ENCODE measurements around the gene OR52B2.
"Not testable (repeated sequence)": the region's sequence is repeated elsewhere in the genome, so short reads cannot be mapped to it uniquely, and the experiment has no call there.

OR52B2 gene

DNA sequence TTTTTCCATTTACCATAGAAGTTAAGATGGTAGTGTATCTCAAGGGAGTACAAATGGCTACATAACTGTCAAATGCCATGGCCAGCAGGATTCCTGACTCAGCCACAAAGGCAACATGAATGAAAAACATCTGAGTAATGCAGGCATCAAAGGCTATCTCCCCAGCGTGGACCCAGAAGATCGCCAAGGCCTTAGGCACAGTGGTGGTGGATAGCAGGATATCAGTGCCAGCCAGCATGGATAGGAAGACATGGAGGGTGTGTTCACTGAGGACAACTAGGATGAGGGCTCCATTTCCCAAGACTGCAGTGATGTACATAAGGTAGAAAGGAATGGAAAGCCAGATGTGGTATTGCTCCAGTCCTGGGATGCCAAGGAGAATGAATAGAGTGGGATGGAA is 18.0 kb downstream of the OR52B2 start:
- no peak overlapping the region for H3K4me3 ChIP-seq (ENCODE audit: low read length in 2 of 2)
- no peaks in the 10 kb centered on the region for H3K27me3 ChIP-seq (ENCODE audit: control insufficient read depth in 1 of 2, insufficient read depth in 2 of 2, low read length in 2 of 2)
- no peaks in the 10 kb centered on the region for H3K4me1 ChIP-seq (ENCODE audit: control insufficient read depth, insufficient read depth, low read length)
- no peaks in the 10 kb centered on the region for H3K36me3 ChIP-seq (ENCODE audit: control insufficient read depth in 2 of 2, insufficient read depth in 2 of 2, low read length in 2 of 2)
- H3K9ac ChIP-seq (ENCODE audit: low read length in 2 of 2), result no peak overlapping the region
- no peak overlapping the region for H3K27ac ChIP-seq (ENCODE audit: low read length)
- no peaks in the 10 kb centered on the region for H3K9me3 ChIP-seq (ENCODE audit: control insufficient read depth in 2 of 2, low read length in 2 of 2)

DNA sequence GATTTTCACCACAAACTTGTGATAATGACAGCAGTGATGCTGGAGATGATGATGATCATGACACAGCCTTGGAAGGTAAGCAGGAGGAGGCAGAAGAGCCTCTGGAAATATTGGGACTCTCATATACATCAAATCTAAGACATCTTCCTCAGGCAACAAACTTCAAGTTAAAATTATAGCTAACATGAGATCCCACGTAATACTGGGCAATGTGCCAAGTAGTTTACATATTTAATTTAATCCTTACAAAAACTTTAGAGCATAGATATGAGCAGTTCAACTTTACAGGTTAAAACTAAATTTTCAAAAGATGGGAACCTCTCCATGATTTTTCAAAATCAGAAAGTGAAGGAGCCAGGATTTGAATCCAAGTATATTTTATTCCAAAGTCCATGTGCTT is 19.0 kb downstream of the OR52B2 start:
- H3K4me3 ChIP-seq (ENCODE audit: low read length in 2 of 2), result no peak overlapping the region
- H3K9ac ChIP-seq (ENCODE audit: low read length in 2 of 2), result no peak overlapping the region
- no peaks in the 10 kb centered on the region for H3K27me3 ChIP-seq (ENCODE audit: control insufficient read depth in 1 of 2, insufficient read depth in 2 of 2, low read length in 2 of 2)
- no peaks in the 10 kb centered on the region for H3K9me3 ChIP-seq (ENCODE audit: control insufficient read depth in 2 of 2, low read length in 2 of 2)
- H3K4me1 ChIP-seq (ENCODE audit: control insufficient read depth, insufficient read depth, low read length), result no peaks in the 10 kb centered on the region
- H3K27ac ChIP-seq (ENCODE audit: low read length), result no peak overlapping the region
- no peaks in the 10 kb centered on the region for H3K36me3 ChIP-seq (ENCODE audit: control insufficient read depth in 2 of 2, insufficient read depth in 2 of 2, low read length in 2 of 2)

DNA sequence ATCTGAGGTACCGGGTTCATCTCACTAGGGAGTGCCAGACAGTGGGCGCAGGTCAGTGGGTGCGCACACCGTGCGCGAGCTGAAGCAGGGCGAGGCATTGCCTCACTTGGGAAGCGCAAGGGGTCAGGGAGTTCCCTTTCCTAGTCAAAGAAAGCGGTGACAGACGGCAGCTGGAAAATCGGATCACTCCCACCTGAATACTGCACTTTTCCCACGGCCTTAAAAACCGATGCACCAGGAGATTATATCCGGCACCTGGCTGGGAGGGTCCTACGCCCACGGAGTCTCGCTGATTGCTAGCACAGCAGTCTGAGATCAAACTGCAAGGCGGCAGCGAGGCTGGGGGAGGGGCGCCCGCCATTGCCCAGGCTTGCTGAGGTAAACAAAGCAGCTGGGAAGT is 26.4 kb downstream of the OR52B2 start:
- H3K4me3 ChIP-seq (ENCODE audit: low read length in 2 of 2); H3K9me3 ChIP-seq (ENCODE audit: control insufficient read depth in 2 of 2, low read length in 2 of 2); H3K27me3 ChIP-seq (ENCODE audit: control insufficient read depth in 1 of 2, insufficient read depth in 2 of 2, low read length in 2 of 2); H3K4me1 ChIP-seq (ENCODE audit: control insufficient read depth, insufficient read depth, low read length); H3K9ac ChIP-seq (ENCODE audit: low read length in 2 of 2); H3K36me3 ChIP-seq (ENCODE audit: control insufficient read depth in 2 of 2, insufficient read depth in 2 of 2, low read length in 2 of 2); H3K27ac ChIP-seq (ENCODE audit: low read length): not testable (repeated sequence)

DNA sequence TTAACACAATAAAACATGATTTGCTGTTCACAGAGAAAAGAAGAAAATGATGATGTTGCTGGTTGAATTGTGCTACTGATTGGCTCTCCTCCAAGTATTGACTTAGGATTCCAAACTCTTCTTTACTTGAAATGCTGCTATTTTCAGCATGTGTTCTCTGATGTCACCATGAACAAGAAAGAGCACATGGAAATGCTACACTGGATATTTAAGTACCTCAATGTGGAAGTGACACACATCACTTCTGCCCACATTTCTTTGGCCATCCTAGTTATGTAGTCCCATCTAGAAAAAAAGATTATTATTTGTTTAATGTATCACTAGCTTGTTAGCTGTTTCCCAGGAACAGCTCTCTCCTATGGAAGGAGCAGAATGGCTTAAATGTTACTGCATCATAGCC is 27.2 kb downstream of the OR52B2 start:
- Histone ChIP-seq H3K9ac (ENCODE audit: low read length in 2 of 2) (no peak overlapping the region), H3K36me3 (ENCODE audit: control insufficient read depth in 2 of 2, insufficient read depth in 2 of 2, low read length in 2 of 2) (no peaks in the 10 kb centered on the region), H3K4me1 (ENCODE audit: control insufficient read depth, insufficient read depth, low read length) (no peaks in the 10 kb centered on the region), H3K9me3 (ENCODE audit: control insufficient read depth in 2 of 2, low read length in 2 of 2) (no peaks in the 10 kb centered on the region), H3K4me3 (ENCODE audit: low read length in 2 of 2) (no peak overlapping the region), H3K27ac (ENCODE audit: low read length) (no peak overlapping the region), H3K27me3 (ENCODE audit: control insufficient read depth in 1 of 2, insufficient read depth in 2 of 2, low read length in 2 of 2) (no peaks in the 10 kb centered on the region)

DNA sequence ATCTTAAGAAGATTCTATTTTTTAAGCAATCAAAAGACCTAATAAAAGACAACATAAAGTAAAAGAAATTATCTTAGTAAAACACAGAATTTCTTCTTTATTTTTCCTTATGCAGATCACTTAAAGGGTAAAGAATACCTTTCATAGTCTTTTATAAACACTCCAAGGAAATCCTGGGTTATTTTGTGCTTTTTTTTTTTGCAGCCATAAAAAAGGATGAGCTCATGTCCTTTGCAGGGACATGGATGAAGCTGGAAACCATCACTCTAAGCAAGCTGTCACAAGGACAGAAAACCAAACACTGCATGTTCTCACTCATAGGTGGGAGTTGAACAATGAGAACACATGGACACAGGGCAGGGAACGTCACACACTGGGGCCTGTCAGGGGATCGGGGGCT is 34.2 kb downstream of the OR52B2 start:
- H3K9ac ChIP-seq (ENCODE audit: low read length in 2 of 2); H3K27ac ChIP-seq (ENCODE audit: low read length); H3K4me1 ChIP-seq (ENCODE audit: control insufficient read depth, insufficient read depth, low read length); H3K4me3 ChIP-seq (ENCODE audit: low read length in 2 of 2); H3K36me3 ChIP-seq (ENCODE audit: control insufficient read depth in 2 of 2, insufficient read depth in 2 of 2, low read length in 2 of 2); H3K27me3 ChIP-seq (ENCODE audit: control insufficient read depth in 1 of 2, insufficient read depth in 2 of 2, low read length in 2 of 2); H3K9me3 ChIP-seq (ENCODE audit: control insufficient read depth in 2 of 2, low read length in 2 of 2): not testable (repeated sequence)

DNA sequence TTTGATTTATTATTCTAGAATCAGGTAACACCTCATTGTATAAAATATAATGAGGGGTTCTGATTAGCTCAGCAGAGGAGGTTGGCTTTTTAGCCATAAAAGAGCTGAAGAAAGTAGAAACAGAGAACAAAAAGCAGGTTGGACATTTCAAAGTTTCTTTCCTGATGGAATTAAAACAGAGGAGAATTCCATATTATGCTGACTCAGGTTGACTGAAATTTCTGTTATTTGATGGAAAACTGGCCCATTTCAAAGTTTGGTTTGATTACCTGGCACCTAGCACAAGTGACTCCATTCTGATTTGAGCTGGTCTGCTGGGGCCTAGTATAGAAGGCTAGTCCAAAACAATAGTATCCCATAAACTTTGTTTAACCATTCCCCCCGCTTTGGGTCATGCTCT is 37.7 kb downstream of the OR52B2 start:
- Histone ChIP-seq H3K27ac (ENCODE audit: low read length) (no peak overlapping the region), H3K36me3 (ENCODE audit: control insufficient read depth in 2 of 2, insufficient read depth in 2 of 2, low read length in 2 of 2) (no peaks in the 10 kb centered on the region), H3K9me3 (ENCODE audit: control insufficient read depth in 2 of 2, low read length in 2 of 2) (no peaks in the 10 kb centered on the region), H3K4me1 (ENCODE audit: control insufficient read depth, insufficient read depth, low read length) (no peaks in the 10 kb centered on the region), H3K4me3 (ENCODE audit: low read length in 2 of 2) (no peak overlapping the region), H3K27me3 (ENCODE audit: control insufficient read depth in 1 of 2, insufficient read depth in 2 of 2, low read length in 2 of 2) (no peaks in the 10 kb centered on the region), H3K9ac (ENCODE audit: low read length in 2 of 2) (no peak overlapping the region)

DNA sequence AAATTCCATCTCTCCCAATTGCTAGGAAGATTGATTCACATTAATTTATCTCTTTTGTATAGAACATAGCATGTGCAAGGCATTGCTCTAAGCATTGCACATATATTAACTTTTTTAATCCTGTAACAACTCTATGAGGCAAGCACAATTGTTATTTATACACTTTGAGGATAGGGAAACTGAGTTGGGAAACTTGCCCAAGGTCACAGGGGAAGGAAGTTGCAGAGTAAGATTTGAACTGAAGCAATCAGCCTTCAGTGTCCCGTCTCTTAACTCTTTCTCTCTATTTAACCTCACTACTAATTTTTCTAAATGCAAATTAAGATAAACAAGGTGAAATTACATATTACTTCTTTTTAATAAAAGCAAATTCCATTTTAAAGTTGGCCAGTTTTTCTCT is 40.5 kb downstream of the OR52B2 start:
- Histone ChIP-seq H3K9me3 (ENCODE audit: control insufficient read depth in 2 of 2, low read length in 2 of 2) (no peaks in the 10 kb centered on the region), H3K9ac (ENCODE audit: low read length in 2 of 2) (no peak overlapping the region), H3K4me3 (ENCODE audit: low read length in 2 of 2) (no peak overlapping the region), H3K36me3 (ENCODE audit: control insufficient read depth in 2 of 2, insufficient read depth in 2 of 2, low read length in 2 of 2) (no peaks in the 10 kb centered on the region), H3K27ac (ENCODE audit: low read length) (no peak overlapping the region), H3K4me1 (ENCODE audit: control insufficient read depth, insufficient read depth, low read length) (no peaks in the 10 kb centered on the region), H3K27me3 (ENCODE audit: control insufficient read depth in 1 of 2, insufficient read depth in 2 of 2, low read length in 2 of 2) (no peaks in the 10 kb centered on the region)

DNA sequence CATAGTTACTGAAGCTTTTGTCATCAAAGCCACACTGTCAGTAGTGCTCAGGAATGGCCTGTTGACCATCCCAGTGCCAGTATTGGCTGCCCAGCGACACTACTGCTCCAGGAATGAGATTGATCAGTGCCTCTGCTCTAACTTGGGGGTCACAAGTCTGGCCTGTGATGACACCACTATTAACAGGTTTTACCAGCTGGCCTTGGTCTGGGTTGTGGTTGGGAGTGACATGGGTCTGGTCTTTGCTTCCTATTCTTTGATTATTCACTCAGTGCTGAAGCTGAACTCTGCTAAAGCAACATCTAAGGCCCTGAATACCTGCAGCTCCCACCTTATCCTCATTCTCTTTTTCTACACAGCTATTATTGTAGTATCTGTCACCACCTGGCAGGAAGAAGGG is 41.1 kb downstream of the OR52B2 start:
- Histone ChIP-seq H3K4me3 (ENCODE audit: low read length in 2 of 2) (no peak overlapping the region), H3K9me3 (ENCODE audit: control insufficient read depth in 2 of 2, low read length in 2 of 2) (no peaks in the 10 kb centered on the region), H3K27me3 (ENCODE audit: control insufficient read depth in 1 of 2, insufficient read depth in 2 of 2, low read length in 2 of 2) (no peaks in the 10 kb centered on the region), H3K4me1 (ENCODE audit: control insufficient read depth, insufficient read depth, low read length) (no peaks in the 10 kb centered on the region), H3K27ac (ENCODE audit: low read length) (no peak overlapping the region), H3K9ac (ENCODE audit: low read length in 2 of 2) (no peak overlapping the region), H3K36me3 (ENCODE audit: control insufficient read depth in 2 of 2, insufficient read depth in 2 of 2, low read length in 2 of 2) (no peaks in the 10 kb centered on the region)

DNA sequence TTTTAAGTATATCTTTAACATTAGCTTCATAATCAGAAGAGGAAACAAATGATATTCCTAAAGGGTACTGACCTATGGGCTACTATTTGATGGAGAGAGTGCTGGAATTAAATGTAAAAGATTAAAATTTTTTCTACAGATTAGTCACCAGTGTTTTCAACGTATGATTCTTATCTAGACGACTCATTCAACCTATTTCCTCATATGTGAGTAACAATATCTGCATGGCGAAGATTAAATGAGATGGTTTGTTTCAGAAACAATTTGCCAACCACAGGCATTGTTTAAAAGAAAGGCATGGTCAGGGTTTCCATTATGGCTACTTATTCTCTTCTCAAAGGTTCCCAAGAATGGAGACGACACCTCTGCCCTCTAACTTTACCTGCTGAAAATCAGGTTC is 42.2 kb downstream of the OR52B2 start:
- no peak overlapping the region for H3K27ac ChIP-seq (ENCODE audit: low read length)
- no peaks in the 10 kb centered on the region for H3K9me3 ChIP-seq (ENCODE audit: control insufficient read depth in 2 of 2, low read length in 2 of 2)
- no peaks in the 10 kb centered on the region for H3K27me3 ChIP-seq (ENCODE audit: control insufficient read depth in 1 of 2, insufficient read depth in 2 of 2, low read length in 2 of 2)
- H3K9ac ChIP-seq (ENCODE audit: low read length in 2 of 2), result no peak overlapping the region
- no peak overlapping the region for H3K4me3 ChIP-seq (ENCODE audit: low read length in 2 of 2)
- no peaks in the 10 kb centered on the region for H3K4me1 ChIP-seq (ENCODE audit: control insufficient read depth, insufficient read depth, low read length)
- H3K36me3 ChIP-seq (ENCODE audit: control insufficient read depth in 2 of 2, insufficient read depth in 2 of 2, low read length in 2 of 2), result no peaks in the 10 kb centered on the region

DNA sequence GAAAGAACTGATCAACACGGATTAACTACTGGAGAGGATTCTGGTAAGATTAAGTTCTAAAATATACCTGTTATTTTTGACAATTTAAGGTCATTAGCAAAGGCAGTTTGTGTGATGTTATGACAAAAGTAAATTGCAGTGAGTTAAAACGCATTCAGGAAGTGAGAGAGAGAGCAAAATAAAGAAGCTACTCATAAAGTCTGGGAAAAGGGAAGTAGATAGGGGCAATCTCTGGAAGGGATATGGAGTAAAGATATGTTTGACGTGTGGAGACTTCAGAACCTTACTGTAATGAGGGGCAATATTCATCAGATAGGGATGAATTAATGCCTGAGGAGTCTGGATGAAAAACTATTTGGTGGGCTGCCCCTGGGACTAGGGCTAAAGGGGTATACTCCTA is 45.9 kb downstream of the OR52B2 start:
- Histone ChIP-seq H3K9me3 (ENCODE audit: control insufficient read depth in 2 of 2, low read length in 2 of 2) (no peaks in the 10 kb centered on the region), H3K27ac (ENCODE audit: low read length) (no peak overlapping the region), H3K27me3 (ENCODE audit: control insufficient read depth in 1 of 2, insufficient read depth in 2 of 2, low read length in 2 of 2) (no peaks in the 10 kb centered on the region), H3K4me1 (ENCODE audit: control insufficient read depth, insufficient read depth, low read length) (no peaks in the 10 kb centered on the region), H3K36me3 (ENCODE audit: control insufficient read depth in 2 of 2, insufficient read depth in 2 of 2, low read length in 2 of 2) (no peaks in the 10 kb centered on the region), H3K9ac (ENCODE audit: low read length in 2 of 2) (no peak overlapping the region), H3K4me3 (ENCODE audit: low read length in 2 of 2) (no peak overlapping the region)

Data from stomach smooth muscle (tissue), 2 donors.